Right lobe of liver (tissue), 4 donors: ENCODE measurements around the gene CTDSPL2.

Experiments used
- CTCF ChIP-seq, 4 donors: fragments of 200-600 bp in 3 of 4; fragments of 450-650 bp in 1 of 4; IDR thresholded peaks; one replicate each; pipeline versions ENCODE4 v1.5.1 to v1.8.0; 2016 to 2022; ENCODE audit warnings: antibody characterized with exemption in 4 of 4, mild to moderate bottlenecking in 2 of 4
- POLR2A ChIP-seq: fragments of 450-650 bp; IDR thresholded peaks from one replicate; pipeline ENCODE4 v1.6.1; 2017; ENCODE audit warnings: antibody characterized with exemption, mild to moderate bottlenecking
- donor health status: DM: no; HTN: no; CAD: no.
- donor health status: DM: no; HTN: no; CAD: no.
- donor health status: DM: no; HTN: yes; CAD: no.

GRCh38 chr15:44529864-44530604, 102.6 kb downstream of the CTDSPL2 start:
- no peak for TF ChIP-seq CTCF (IDR thresholded peaks at IDR 0.05)
- TF ChIP-seq POLR2A, result no peak
